Inflammatory macrophage treated with lipopolysaccharide for 1 hour (primary cell): ENCODE data around the gene NXPH1.
"Not testable (repeated sequence)": the region's sequence is repeated elsewhere in the genome, so short reads cannot be mapped to it uniquely, and the experiment has no call there.

Experiments used
- DNase-seq, 2 donors: peaks; one replicate each; pipeline ENCODE4 v3.0.0-alpha.2; 2020 to 2022

Gene NXPH1

DNA sequence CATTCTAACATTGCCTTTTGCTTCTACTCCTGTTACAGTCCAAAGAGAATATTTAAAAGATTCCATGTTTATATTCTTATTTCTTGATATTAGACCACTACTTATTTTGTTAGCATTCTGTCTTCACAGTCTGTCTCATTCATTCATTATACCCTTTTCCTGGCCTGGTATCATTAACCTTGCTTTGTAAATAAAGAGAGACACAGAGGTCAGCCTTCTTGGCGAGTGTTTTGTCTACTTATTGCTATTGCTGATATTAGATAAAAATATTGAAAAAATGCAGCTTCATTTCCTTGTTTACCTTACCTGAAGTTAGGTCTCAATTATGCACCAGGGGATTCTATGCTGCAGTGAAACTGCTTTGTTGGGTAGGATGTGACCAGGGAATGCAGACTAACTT, 179.2 kb downstream of the NXPH1 start:
- no peak for DNase-seq

- no peak for DNase-seq
Observed at GRCh38 chr7:8613191-8613590, 179.8 kb downstream of the NXPH1 start.

DNA sequence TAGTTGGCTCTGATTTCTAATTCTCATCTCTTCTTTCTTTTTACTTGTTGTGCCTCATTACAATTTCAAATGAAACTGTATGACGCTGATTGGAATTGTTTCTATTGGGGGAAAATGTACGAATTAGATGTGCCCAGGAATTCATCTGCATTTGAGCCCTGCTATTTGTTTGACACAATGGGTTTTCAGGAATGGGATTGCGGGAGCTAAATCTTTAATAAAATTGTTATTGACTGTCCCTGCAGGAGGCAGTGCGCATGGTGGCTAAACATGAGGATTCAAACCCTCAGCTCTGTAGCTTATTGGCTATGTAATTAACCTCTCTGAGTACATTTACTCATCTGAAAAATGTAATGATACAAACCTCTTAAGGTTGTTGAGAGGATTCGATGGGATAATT, 181.6 kb downstream of the NXPH1 start:
- DNase-seq: no peak

GRCh38 chr7:8618441-8619070, 185.1 kb downstream of the NXPH1 start:
- no peak for DNase-seq

DNA sequence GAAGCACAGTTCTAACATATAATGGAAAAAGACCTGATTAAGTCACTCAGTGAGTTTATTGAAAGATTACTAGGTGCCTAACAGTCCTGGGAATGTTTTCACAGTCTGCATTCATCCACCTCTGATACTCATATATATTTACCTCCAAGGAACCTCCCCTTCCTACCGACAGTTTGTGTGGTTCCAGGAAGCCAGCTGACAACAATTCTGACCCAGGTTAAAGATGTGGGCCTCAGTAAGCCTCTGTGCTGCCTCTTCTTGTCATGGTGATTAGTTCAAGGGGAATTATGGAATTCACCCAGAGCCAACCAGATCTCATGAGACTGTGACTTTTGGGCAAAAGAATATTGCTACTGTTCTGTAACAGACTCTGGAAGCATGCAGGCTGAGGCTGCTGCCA, 186.8 kb downstream of the NXPH1 start:
- no peak for DNase-seq

DNA sequence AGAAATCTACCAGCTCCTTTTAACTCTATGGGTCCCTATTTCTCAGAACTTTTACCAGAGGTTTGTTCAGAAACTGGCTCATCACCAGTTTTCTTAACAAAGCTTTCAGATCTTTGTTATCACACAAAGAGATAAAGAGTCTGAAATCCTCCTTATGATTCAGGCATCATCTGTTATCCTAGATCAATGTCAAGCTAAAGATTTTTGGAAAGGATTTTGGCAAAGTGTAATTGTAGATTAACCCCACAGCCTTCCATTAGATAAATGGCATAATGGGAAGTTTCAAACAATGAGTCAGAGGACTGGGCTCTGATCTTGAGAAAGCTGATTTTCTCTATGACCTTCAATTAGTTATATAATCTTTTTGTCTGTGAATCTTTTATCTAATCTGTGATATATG, 192.2 kb downstream of the NXPH1 start:
- no peak for DNase-seq

DNA sequence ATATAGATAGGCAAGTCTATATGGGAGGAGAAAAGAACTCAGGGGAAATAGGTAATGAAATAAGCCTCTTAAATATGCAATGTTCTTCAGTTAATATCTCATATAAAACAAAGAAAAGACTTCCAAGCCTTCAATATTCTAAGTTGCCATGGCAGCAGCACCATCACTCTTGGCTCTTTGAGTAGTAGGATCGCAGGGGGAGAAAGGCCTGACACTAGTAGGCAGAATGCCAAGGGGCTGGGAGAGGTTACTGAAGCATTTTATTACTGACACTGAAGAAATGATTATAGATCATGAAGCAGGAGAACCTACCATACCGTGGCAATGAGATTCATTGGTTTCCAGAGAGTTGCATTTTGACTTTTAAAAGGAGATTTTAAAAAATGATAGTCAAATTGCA, 193.9 kb downstream of the NXPH1 start:
- DNase-seq: no peak

- DNase-seq: no peak
Observed at GRCh38 chr7:8628656-8629055, 195.2 kb downstream of the NXPH1 start.

DNA sequence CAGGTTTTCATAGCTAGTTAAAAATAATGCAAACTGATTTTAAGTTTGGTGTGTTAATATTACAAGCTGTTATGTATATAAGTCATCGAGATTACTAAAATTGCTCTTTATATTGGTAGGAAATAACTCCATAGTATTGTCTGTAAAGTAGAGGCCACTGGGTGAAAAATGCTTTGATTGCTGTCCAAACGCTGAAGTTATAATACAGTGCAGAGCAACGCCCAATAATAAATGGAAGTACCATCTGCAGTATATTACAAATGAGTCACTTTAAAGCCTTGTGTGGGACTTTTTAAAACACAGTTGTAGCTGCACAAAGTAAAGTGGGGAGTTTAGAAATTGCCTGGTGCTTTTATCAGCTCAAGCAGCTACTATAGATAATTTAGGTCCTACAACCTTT, 196.1 kb downstream of the NXPH1 start:
- no peak for DNase-seq

GRCh38 chr7:8637322-8637721, 203.9 kb downstream of the NXPH1 start:
- no peak for DNase-seq

GRCh38 chr7:8638076-8638475, 204.7 kb downstream of the NXPH1 start:
- DNase-seq: no peak

GRCh38 chr7:8639668-8640067, 206.3 kb downstream of the NXPH1 start:
- no peak for DNase-seq

DNA sequence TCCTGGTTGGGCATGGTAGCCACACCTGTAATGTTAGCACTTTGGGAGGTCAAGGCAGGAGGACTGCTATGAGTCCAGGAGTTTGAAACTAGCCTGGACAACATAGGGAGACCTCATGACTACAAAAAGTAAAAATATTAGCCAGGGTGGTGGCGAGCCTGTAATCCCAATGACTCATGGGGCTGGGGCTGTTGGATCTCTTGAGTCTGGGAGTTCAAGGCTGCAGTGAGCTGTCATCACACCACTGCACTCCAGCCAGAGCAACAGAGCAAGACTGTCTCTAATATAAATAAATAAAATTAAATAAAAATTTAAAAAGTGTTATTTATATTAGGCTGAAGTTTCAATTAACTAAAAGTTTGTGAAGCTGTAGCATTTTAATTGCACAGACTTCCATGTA, 207.3 kb downstream of the NXPH1 start:
- DNase-seq: no peak

DNA sequence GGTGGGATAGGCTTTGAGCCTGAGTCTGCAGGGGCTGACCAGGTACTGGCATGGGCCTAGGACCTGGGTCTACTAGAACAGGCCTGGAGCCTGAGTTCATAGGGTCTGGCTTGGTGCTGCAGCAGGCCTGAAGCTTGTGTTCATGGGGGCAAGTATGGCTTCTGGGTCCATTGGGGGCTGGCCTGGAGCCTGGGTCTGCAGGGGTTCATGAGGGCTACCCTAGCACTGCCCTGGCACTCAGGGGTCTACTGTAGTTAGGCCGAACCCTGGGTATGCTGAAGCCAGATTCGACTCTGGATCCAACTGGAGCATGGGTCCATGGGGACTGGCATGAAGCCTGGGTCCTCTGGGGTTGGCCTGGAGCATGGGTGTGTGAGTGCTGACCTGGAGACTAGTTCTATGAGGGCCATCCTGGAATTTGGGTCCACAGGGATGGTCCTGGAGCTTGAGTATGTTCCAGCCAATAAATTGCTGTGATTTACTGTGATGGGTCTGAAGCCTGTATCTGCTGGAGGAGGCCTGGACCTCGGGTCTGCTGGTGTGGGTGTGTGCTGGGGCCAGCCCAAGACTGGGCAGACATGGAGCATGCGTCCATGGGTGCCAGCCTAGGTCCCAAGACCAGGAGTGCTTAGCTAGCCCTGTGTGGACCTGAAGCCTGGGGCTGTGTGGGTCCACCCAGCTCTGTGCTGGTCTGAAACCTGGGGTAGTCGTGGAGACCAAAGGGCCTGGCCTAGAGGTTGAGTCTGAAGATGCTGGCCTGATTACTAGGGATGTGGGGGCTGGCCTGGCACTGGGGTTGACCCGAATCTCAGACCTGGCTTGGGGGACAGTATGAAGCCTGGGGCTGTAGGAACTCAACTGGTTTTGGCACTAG, 235.5 kb downstream of the NXPH1 start:
- DNase-seq: no peak

DNA sequence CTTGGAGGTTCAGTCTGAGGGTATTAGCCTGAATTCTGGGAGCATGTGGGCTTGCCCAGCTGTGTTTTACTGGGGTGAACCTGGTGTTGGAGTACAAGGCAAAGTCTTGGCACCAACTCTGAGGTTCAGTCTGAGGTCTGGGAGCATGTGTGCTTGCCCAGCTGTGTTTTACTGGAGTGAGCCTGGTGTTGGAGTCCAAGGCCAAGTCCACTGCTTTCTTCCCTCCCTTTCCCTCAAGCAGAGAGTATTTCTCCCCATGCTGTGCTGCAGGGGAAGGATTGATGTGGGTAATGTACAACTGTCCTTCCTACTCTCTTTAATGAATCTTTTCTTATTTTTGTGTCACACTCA, 236.1 kb downstream of the NXPH1 start:
- no peak for DNase-seq

GRCh38 chr7:8684426-8684825, 251.0 kb downstream of the NXPH1 start:
- DNase-seq: no peak

DNA sequence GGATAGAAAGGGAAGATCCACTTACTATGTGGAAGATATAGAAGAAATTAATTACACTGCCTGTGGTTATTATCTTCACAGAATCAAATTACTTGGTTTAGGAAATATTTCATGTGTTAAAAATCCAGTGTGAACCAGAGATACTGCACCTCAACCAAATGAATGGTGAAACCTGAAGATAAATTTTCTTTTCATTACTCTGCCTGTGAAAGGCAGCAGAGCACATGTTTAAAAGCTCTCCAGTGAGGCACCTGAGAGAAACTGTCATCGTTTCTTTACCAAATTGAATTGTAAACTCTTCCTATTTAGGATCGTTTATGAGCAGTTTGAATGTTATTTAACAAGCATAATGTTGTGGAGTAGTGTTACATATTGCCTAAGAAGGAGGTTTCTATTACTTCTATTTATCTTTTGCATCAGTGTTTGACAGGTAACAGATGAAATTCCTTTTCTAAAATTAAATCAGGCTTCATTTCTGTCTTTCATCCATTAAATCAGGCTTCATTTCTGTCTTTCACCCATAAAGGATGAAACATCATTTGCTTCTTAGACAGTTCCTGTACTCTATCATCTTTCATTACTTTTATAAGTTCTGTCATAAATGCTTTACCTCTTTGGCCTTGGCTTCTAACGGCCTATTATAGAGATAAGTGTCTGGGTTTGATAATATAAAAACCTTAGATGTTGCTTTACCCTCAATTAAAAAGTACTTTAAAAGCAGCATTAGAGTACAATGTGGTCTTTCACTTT, 266.6 kb downstream of the NXPH1 start:
- DNase-seq: no peak

- DNase-seq: no peak
Observed at GRCh38 chr7:8702807-8703206, 269.4 kb downstream of the NXPH1 start.

- DNase-seq: no peak
Observed at GRCh38 chr7:8710124-8710523, 276.7 kb downstream of the NXPH1 start.

DNA sequence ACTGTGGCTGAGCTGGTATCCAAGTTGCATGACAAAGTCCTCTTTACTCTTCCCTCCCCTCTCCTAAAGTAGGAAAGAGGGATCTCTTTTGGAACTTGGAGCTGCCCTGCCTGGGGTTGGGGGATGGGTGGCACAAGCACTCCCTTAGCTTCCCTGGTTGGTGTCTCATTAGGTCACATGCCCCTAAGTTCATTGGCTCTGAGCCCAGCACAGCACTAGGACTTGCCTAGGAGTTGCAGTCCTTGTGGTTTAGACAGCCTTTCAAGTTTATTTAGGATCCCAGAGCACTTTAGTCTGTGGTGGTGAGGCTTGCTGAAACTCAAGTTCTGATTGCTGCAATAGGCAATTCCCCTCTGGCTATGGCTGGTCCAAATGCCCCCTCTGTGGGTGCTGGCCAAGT, 281.4 kb downstream of the NXPH1 start:
- DNase-seq: no peak

DNA sequence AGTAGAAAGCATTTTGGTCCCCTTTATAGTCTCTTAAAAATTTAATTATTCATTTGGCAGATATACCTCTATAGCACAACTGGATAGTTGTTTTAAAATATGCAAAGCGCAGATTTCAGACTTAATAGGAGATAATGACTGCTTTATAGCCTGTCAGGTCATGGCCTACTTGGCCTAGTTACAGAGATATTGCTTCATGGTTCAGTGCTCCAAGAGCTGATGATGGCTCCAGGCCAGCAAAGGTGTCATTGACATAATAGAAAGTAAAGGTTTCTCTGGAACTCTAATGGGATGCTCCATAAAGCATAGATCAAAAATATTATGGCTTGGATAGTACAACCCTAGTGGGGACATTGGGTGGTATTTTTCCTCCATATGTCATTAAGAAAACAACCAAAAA, 285.7 kb downstream of the NXPH1 start:
- DNase-seq: no peak

DNA sequence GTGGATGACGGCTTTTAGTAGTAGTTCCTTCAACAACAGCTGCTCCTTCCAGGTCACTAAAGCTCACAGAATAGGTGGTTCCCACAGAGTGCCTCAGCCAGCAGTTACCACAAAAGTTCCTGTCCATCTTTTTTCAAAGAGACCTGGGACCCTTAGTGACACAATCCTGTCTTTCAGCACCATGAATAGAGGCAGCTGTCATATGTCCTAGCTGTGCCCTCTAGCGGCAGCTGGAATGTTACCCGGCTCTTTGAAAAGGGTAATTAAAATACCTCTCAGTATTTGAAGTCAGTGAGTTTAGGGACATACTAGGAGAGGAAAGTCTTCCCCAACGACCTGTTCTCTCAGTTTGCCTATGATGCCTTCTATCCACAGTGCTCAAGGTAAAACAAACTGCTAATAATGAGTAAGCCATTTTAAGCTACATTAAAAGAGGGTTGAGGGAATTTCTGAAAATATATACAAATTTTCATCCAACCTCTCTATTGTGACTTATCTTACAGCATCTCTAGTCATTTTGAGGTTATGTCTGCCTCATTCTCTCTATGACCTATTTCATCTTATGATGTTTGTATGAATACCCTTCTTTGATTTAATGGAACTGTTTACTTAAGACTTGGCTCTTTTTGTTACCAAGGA, 290.8 kb downstream of the NXPH1 start:
- DNase-seq: peak; percentile 4 to 38

GRCh38 chr7:8731756-8732155, 298.3 kb downstream of the NXPH1 start:
- not testable (repeated sequence) for DNase-seq

- DNase-seq: no peak
Observed at GRCh38 chr7:8739837-8740236, 306.4 kb downstream of the NXPH1 start.
